Measurements from ENCODE around the gene CRCP. TPM values are rescaled to one million over a fixed set of nuclear protein-coding genes. Genes with fewer than 3 reads are reported as not detected.
"Not testable (repeated sequence)": the region's sequence is repeated elsewhere in the genome, so short reads cannot be mapped to it uniquely, and the experiment has no call there.

CRCP gene
- polyA plus RNA-seq, 1 donor (not counting 4 experiments of a cell fraction or from before 2014, with no cell fraction given) = 25.4 TPM

DNA sequence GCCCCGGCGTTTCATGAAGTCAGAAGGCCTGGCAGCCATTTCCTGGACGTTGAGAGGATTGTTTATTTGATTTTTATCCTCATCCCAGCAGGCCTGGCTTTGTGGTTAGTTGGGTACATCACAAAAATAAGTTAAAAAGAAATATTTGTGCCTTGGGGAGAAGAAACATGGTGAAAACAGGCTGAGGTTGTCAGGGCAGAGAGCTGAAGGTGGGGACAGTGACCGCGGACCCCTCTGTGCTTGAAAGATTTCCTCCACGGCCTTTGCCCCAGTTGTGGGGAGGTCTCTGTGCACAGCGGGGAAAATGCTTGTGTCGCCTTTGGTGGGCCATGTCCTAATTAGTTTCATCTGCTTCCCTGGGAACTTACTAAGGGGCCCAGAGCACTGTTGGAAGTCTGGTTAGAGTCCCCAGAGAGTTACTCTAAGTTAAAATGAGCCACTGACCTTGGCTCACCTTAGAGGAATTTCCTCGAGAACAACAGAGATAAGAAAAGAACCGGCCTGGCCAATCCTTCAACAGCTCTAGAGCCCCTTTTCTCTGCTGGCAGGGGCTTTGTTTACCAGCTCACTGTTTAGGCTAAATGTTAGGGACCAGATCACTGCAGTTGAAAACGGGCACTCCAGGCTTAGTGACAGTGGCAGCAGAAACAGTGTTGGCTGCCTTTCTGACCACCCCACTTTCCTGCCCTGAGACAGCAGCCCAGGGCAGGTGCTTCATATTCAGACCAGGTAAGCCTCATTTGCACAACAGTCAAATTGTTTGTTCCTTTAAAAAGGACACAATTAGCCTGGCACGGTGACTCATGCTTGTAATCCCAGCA is 37.9 kb downstream of the CRCP start:
- TF ChIP-seq CTCF (optimal IDR thresholded peaks at IDR 0.05 in 1 of 3, IDR thresholded peaks at IDR 0.05 in 1 of 3, conservative IDR thresholded peaks at IDR 0.05 in 1 of 3; ENCODE audit: extremely low read depth in 1 of 3, insufficient read depth in 2 of 3, low read length in 3 of 3) (no peak), EZH2 (IDR thresholded peaks at IDR 0.05; ENCODE audit: low read length) (no peak)
- no peak for FAIRE-seq

GRCh38 chr7:66153691-66154090 is 39.0 kb downstream of the CRCP start:
- H3K27me3 ChIP-seq (ENCODE audit: control insufficient read depth, extremely low read depth, insufficient read depth, low read length) = no peaks in the 10 kb centered on the region
- H4K20me1 ChIP-seq (ENCODE audit: control insufficient read depth, extremely low read depth, insufficient read depth, low read length) = no peaks in the 10 kb centered on the region
- H3K4me2 ChIP-seq (ENCODE audit: control insufficient read depth, extremely low read depth, insufficient read depth, low read depth, low read length) = no peak overlapping the region
- TF ChIP-seq CTCF (optimal IDR thresholded peaks at IDR 0.05 in 1 of 3, IDR thresholded peaks at IDR 0.05 in 1 of 3, conservative IDR thresholded peaks at IDR 0.05 in 1 of 3; ENCODE audit: extremely low read depth in 1 of 3, insufficient read depth in 2 of 3, low read length in 3 of 3) (no peak), EZH2 (IDR thresholded peaks at IDR 0.05; ENCODE audit: low read length) (no peak)
- no peak overlapping the region for H3K27ac ChIP-seq (ENCODE audit: control insufficient read depth, insufficient read depth, low read length)
- H3K9ac ChIP-seq (ENCODE audit: control insufficient read depth, extremely low read depth, insufficient read depth, low read length) = no peak overlapping the region
- no peak overlapping the region for H2AFZ ChIP-seq (ENCODE audit: control insufficient read depth, low read length)
- H3K9me1 ChIP-seq (ENCODE audit: control insufficient read depth, extremely low read depth, insufficient read depth, low read length) = no peaks in the 10 kb centered on the region
- dilution Hi-C loops (cut with MboI; ENCODE audit: extremely low pct_ligation_motif_present, low sequenced_read_pairs) = no loop called here
- no peaks in the 10 kb centered on the region for H3K9me3 ChIP-seq (ENCODE audit: control insufficient read depth, low read depth, low read length)
- peaks cover 20% of the 10 kb centered on the region for H3K79me2 ChIP-seq (ENCODE audit: control insufficient read depth, insufficient read depth, low read length)
- no peak for DNase-seq (ENCODE audit: low read depth, low spot score)
- H3K4me1 ChIP-seq (ENCODE audit: control insufficient read depth, extremely low read depth, insufficient read depth, low read length) = peaks cover 8% of the 10 kb centered on the region
- FAIRE-seq = no peak
- H3K4me3 ChIP-seq (ENCODE audit: control insufficient read depth in 2 of 3, extremely low read depth in 1 of 3, insufficient read depth in 2 of 3, low read depth in 1 of 3, low read length in 3 of 3) = no peak overlapping the region
- peaks cover 18 to 22% of the 10 kb centered on the region in 2 experiments for H3K36me3 ChIP-seq (ENCODE audit: control insufficient read depth in 2 of 2, extremely low read depth in 1 of 2, insufficient read depth in 2 of 2, low read length in 2 of 2)

More for the DNA sequence above, 37.9 kb downstream of the CRCP start:
- Histone ChIP-seq H3K36me3 (ENCODE audit: control insufficient read depth in 2 of 2, extremely low read depth in 1 of 2, insufficient read depth in 2 of 2, low read length in 2 of 2) (peaks cover 19 to 21% of the 10 kb centered on the region in 2 experiments), H3K9ac (ENCODE audit: control insufficient read depth, extremely low read depth, insufficient read depth, low read length) (no peak overlapping the region), H2AFZ (ENCODE audit: control insufficient read depth, low read length) (no peak overlapping the region), H3K9me3 (ENCODE audit: control insufficient read depth, low read depth, low read length) (no peaks in the 10 kb centered on the region), H3K4me3 (ENCODE audit: control insufficient read depth in 2 of 3, extremely low read depth in 1 of 3, insufficient read depth in 2 of 3, low read depth in 1 of 3, low read length in 3 of 3) (no peak overlapping the region), H3K9me1 (ENCODE audit: control insufficient read depth, extremely low read depth, insufficient read depth, low read length) (no peaks in the 10 kb centered on the region), H4K20me1 (ENCODE audit: control insufficient read depth, extremely low read depth, insufficient read depth, low read length) (no peaks in the 10 kb centered on the region), H3K4me1 (ENCODE audit: control insufficient read depth, extremely low read depth, insufficient read depth, low read length) (peaks cover 15% of the 10 kb centered on the region), H3K79me2 (ENCODE audit: control insufficient read depth, insufficient read depth, low read length) (peaks cover 22% of the 10 kb centered on the region), H3K4me2 (ENCODE audit: control insufficient read depth, extremely low read depth, insufficient read depth, low read depth, low read length) (no peak overlapping the region), H3K27ac (ENCODE audit: control insufficient read depth, insufficient read depth, low read length) (no peak overlapping the region), H3K27me3 (ENCODE audit: control insufficient read depth, extremely low read depth, insufficient read depth, low read length) (no peaks in the 10 kb centered on the region)
- dilution Hi-C loops (cut with MboI; ENCODE audit: extremely low pct_ligation_motif_present, low sequenced_read_pairs) = no loop called here
- DNase-seq (ENCODE audit: low read depth, low spot score) = no peak

- peaks cover 18 to 20% of the 10 kb centered on the region in 2 experiments for H3K36me3 ChIP-seq (ENCODE audit: control insufficient read depth in 2 of 2, extremely low read depth in 1 of 2, insufficient read depth in 2 of 2, low read length in 2 of 2)
- FAIRE-seq; H4K20me1 ChIP-seq (ENCODE audit: control insufficient read depth, extremely low read depth, insufficient read depth, low read length); dilution Hi-C loops (cut with MboI; ENCODE audit: extremely low pct_ligation_motif_present, low sequenced_read_pairs); H3K9me3 ChIP-seq (ENCODE audit: control insufficient read depth, low read depth, low read length); H3K4me3 ChIP-seq (ENCODE audit: control insufficient read depth in 2 of 3, extremely low read depth in 1 of 3, insufficient read depth in 2 of 3, low read depth in 1 of 3, low read length in 3 of 3); H3K4me2 ChIP-seq (ENCODE audit: control insufficient read depth, extremely low read depth, insufficient read depth, low read depth, low read length); H2AFZ ChIP-seq (ENCODE audit: control insufficient read depth, low read length); H3K4me1 ChIP-seq (ENCODE audit: control insufficient read depth, extremely low read depth, insufficient read depth, low read length); H3K79me2 ChIP-seq (ENCODE audit: control insufficient read depth, insufficient read depth, low read length); H3K9ac ChIP-seq (ENCODE audit: control insufficient read depth, extremely low read depth, insufficient read depth, low read length); DNase-seq (ENCODE audit: low read depth, low spot score); H3K27me3 ChIP-seq (ENCODE audit: control insufficient read depth, extremely low read depth, insufficient read depth, low read length); H3K9me1 ChIP-seq (ENCODE audit: control insufficient read depth, extremely low read depth, insufficient read depth, low read length); H3K27ac ChIP-seq (ENCODE audit: control insufficient read depth, insufficient read depth, low read length): not testable (repeated sequence)
These were observed 41.4 kb downstream of the CRCP start for GRCh38 chr7:66156035-66156434.

Measured in keratinocyte (primary cell).